ENCODE results near the gene SMS.
"Not testable (repeated sequence)": the region's sequence is repeated elsewhere in the genome, so short reads cannot be mapped to it uniquely, and the experiment has no call there.

SMS gene

DNA sequence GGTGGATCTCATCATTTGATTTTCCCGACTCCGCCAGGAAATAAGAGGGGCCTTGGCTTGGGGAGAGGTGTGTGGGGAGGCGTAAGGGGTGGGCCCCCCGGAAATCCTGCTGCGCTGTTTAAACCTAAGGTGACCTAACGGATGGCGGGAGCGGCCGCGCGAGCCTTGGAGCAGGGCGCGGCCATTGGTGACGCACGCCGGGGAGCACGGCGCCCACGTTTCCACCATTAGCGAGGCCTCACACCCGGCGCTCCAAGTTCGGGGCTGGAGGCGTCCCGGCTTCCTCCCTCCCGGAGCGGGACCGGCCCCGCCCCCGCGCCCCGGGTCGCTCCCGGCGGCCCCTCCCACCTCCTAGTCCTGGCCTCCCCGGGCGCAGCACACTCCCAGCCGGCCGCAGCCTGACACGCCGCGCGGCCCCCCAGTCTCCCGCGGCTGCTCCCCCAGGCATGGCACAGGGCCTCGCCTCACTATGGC, at the start of gene SMS:
TSS of gene SMS (plus strand) at position 354 of the 474 bp plus-strand sequence. CDS start at position 470, 116 bp downstream.
- peak; percentile 23 to 44 for DNase-seq

DNA sequence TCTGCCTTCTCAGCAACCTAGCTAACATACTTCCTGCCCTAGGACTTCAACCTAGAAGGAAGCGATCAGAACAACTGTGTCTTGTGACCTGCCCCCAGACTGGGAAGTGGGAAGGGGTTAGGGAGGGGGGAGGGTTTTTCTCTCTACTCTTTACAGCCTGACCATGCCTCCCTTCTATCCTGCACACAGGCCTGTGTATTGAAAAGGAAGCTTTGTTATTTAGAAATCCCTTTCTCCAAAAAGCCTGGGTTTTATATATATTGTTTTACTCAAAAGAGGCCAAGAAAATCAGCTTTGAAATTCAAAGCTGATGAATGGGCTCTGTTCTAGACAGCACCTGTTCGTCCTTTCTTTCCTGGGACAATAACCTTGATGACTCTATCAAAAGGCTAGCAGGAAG, 35.2 kb upstream of the SMS start:
- no peak for DNase-seq

DNA sequence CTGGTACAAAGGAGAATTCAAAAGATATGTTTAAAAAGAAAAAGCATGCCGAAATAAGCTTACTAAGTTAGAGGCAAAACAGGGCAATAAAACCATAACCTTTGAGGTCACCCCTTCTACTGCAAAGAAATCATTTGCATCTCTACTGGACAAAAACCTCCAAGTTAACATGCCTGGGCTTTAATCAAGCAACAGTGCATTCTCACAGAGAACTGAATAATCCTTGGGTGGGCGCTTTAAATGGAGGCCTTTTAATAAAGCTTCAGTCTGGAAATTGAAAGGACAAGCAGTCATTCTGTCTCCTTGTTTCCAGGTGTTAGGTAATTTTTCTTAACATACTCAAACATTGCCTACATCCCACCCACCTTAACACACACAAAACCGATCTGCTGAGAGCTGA, 34.6 kb upstream of the SMS start:
- no peak for DNase-seq

DNA sequence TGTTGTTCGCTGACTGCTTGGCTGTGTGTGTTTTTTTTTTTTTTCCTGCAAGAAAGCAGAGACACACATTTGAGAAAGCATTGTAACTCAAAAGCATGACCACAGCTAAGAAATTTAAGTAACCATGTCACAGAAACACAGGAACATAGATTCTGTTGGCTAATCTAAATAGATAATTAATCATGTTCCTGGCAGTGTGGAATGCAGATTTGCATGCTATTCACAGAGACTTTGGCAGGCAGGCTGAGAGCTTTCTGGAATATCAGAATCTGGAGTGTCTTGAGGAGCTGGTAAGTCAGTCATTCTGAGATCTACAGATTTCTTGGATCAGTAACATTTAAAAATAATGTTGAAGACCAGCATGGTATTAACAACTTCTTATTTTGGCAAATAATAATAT, 33.2 kb upstream of the SMS start:
- DNase-seq, result no peak

DNA sequence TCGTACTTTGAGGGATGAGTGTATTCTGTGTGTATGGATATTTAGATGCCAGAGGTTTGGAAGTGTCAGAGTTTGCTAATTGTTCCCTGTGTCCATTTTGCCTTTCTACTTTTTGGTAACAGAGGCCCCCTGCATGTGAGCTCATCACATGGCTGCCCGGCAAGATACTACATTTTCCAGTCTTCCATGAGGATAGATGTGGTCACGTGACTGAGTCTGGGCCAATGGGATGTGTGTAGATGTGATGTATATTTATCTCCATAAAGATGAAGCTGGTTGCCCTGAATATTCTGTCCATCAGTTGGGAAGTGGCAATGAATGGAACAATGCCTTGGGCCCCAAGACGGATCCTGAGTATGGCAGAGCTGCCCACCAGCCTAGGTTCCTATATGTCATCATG, 29.0 kb upstream of the SMS start:
- no peak for DNase-seq

DNA sequence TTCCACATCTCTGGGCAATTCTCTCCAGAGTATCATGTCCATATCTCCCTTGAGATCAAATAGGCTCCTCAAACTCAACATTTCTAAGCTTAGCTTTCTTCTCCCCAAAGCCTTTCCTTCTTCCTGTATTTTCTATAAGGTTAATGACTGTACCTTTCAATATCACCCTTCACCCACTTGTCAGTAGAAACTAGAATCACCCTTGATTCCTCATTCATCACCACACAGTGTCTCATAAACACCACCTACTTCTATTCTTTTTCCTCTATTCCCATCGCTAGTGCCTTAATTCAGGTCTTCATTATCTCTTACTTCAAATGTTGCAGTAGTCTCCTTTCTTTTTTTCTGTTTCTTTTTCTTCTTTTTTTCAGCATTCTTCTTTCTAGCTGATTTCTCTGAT, 28.3 kb upstream of the SMS start:
- no peak for DNase-seq

DNA sequence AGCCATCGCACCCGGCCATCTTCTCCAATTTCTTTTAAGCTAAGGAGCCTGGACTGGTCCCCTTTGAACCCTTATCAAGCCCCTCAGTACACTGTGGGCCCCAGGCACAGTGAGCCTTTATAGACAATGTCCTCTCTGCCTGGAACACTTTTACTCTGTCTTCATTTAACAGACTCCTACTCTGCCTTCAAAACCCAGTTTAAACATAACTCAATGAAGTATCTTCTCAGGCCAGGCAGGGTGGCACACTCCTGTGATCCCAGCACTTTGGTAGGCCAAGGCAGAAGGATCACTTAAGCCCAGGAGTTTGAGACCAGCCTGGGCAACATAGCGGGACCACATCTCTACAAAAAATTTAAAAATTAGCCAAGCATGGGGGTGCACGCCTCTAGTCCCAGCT, 27.5 kb upstream of the SMS start:
- no peak for DNase-seq

DNA sequence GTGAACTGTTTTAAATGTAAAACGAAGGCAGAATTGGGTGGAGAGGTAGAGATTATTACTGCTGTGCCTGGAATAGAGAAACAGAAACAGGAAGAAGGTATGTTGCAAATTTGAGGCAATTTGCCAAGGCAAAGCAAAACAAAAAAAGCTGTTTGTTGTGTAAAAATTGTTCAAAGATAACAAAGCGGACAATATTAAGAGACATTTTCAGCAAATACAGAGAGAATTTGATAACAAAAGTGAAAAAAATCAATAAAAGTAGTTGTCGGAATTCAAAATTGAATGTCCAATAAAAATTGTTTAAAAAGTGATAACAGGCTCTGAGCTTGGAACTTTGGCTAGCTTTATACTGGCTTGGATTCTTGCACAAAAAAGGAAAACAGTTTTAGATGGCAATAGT, 14.4 kb upstream of the SMS start:
- DNase-seq, result peak in 1 of 2 experiments; percentile 9

DNA sequence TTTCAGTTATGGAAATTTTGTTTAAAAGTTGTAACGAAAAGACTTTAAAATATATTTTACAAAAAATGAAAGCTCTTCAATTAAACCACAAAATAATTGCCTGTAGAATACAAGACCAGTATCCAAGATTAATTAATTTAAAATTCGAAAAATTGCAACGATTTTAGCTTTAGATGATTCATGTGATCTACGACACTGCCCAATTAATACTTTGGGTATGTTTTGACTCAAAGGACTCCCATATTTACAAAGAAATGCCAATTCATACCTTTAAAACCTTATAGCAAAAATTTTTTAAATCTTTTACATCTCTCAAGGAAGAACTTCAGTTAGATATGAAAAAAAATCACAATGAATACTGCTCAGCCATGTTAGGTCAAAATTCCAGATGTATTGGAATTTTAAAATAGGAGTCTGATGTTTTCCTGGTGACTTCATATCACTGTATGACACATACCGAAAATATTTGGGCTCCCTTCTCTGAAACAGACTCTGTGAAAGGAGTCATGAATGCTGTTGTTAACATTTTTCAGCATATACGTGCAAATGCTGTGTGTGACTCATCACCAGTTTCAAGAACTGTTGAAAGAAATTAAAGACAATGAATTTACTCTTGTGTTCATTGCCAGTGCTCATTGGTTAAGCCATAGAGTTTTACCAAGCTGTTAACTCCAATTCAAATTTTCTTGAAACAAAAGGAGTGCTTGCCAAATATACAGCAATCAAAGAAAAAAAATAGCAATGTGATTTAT, 13.8 kb upstream of the SMS start:
- DNase-seq, result no peak

DNA sequence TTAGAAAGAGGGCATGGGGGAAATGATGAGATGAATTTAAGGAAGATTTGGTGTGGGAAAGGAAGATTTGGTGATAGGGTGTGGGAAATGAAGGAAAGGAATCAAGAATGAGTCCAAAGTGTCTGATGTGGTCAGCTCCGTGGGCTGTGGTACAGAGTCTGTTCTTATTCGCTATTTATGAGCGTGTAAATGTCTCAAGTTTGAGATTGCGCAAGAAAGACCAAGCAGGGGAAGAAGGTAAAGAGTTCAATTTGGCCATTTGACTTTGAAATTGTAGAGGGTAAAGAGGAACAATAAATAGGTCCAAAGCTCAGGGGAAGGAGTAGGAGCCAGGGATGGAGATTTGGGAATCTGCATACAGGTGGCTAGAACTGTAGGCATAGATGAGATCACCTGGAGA, 11.3 kb upstream of the SMS start:
- DNase-seq, result peak in 1 of 2 experiments; percentile 7

DNA sequence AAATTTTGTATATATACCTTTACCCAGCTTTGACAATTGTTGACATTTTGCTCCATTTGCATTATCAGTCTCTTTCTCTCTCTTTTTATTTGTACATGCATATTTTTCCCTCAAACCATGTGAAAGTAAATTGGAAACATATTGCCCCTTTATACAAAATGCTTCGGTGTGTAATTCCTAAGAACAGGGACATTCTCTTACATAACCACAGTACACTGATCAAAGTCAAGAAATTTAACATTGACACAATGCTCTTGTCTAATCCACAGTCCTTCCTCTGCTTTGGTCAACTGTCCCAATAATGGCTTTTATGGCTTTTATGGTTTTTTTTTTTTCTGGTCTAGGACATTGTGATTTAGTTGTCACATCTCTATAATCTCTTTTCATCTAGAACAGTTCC, 9.5 kb upstream of the SMS start:
- no peak for DNase-seq

DNA sequence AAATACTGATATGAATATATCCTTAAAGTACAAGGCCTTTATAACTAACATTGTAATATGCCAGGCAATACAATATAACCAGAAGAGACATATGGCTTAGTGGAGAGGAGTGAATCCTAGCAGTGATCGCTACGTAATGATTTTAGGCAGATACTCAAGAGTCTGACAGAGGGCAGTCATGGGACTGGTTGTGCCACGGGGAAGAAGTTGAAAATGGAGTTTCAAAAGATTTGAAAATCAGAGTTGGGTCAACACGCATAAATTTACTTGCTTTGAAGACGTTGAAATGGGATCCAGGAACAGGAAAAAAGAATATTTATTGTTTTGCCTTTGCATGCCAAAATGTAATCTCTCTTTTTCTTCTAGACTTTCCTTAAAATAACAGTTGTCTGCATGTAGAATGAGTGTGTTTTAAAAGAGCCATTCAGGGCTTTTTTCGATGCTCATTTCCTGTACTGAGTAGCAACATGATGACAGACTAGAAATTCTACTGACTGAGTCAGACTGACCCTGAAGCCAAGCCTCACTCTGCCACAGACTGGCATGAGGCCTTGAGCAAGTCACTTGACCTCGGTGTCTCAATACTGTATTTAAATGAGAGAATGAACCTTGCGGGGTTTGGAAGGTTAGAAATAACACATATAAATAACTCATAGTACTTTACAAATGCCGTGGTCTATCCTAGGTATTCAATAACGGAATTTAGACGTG, 8.1 kb upstream of the SMS start:
- DNase-seq, result peak in 1 of 2 experiments; percentile 9

DNA sequence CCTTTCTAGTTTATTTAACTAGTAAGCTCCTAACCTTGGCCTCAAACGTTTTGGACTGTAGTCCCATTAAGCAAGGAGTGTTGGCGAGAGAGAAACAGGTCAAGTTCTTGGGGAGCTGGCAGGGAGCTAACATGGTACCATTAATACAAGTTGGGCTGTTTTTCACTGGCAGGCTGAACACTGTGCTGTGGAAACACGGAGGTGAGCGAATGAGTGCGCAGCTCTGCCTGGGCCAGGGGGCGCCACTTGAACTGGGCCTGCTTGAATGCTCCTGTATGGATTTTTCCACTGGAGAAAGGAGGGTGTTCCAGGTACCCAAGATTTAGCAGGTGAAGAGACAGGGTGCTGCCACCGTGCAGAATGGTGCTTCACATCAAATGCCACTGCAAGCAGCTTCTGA, 7.4 kb upstream of the SMS start:
- no peak for DNase-seq

DNA sequence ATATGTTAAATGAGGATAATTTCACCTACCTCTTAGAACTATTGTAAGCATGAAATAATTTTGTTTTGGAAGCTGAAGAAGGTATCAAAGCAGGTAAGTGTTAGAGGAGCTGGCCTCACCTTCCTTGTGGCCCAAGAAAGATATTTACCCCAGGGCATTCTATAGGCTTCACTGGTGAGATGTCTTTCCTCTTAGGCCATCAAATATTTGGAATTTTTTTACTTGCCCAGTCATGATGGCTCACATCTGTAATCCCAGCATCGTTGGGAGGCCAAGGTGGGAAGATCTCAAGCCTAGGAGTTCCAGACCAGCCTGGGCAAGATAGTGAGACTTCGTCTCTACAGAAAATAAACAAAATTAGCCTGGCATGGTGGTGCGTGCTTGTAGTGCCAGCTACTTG, 6.1 kb upstream of the SMS start:
- DNase-seq, result no peak

DNA sequence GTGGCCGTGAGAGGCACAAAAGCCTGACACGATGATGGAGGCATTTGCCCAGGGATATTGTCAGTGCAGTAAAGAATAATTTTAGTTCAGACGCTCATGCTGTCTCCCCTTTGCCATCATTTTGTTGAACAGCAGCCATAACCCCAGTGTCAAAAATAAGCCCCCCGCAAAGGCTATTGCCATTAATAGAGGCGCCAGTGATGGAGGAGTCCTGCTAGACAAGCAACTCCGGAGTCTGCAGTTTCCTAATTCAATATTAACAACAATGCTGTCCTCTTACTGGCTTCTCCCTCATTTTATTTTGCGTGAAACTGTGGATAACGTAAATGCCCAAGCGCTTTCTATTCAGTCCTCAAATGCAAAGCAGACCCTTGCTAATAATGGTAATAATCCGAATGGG, 603 bp upstream of the SMS start:
- DNase-seq, result no peak

DNA sequence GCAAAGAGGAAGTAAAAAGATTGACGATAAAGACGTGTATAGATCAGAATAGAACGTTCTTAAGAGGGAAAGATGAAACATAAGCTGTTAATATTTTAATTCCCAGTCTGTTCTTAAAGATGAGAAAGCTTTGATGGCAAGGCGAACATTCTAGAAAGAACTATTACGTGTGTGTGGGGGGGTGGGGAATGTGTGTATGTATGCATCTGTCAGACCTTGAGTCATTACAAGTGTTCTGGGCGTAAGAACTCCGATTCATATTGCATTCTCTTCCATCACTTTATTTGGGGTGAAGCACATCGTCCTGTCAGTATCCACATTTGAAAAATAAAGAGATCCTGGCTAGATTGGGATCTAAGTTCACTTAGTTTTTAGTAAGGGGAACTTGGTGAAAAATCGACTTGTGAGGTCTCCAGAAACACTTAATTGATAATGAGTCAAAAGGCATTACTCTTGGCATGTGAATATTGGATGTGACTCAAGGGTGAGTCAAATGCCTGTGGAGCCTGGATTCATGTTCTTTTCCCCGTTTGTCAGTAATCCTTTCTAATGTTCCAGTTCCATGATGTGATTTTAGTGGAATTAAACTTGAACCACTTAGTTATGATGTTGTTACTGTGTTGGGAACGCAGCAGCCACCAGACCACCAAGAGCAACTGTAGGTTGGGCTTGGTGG, 3.1 kb downstream of the SMS start:
- no peak for DNase-seq

DNA sequence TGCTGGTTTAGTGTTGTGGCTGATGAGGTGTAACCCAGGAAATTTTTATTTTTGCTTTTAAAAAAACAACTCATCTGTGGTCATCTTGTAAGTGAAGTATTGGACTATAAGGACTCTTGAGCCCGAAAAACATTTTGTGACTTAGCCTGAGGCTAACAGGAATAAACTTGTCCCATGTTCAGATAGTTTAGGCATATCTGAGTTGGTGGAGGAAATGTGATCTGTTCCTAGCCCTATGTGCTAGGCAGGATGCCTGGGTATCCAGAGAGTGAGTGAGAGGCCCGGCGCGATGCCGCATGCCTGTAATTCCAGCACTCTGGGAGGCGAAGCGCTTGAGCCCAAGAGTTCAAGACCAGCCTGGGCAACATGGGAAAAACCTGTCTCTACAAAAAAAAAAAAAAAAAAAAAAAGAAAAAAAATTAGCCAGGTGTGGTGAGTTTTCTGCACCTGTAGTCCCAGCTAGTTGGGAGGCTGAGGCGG, 3.7 kb downstream of the SMS start:
- no peak for DNase-seq

DNA sequence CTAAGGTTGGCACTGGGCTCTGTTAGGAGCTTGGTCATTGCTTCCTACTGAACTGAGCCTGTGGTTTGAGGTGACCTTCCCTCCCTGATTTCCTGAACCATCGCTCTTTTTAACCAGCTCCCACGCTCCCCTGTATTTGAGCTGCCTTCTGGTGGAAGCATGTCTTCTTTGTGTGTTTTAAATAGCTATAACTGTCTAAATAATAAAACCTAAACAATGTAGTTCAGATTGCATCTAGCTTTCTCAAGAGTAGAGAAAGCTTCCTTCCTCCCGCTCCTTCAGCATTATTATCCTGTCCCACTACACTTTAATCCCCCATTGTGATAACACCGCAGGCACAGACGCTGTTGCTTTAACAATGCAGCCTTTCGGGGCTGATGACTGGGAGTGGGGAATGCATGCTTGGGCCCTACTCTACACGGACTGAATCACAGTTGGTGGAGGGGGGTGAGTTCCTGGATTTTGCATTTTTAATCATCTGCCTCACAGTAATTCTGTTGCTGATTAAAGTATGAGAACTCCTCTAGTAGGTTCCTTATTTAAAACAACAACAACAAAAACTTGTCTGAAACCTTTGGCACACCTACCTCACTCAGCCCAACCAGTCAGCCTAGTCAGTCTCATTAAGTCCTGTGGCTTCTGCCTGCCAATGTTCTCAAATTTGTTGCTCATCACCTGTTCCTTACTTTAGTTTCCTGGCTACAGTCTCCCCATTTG, 6.6 kb downstream of the SMS start:
- no peak for DNase-seq

DNA sequence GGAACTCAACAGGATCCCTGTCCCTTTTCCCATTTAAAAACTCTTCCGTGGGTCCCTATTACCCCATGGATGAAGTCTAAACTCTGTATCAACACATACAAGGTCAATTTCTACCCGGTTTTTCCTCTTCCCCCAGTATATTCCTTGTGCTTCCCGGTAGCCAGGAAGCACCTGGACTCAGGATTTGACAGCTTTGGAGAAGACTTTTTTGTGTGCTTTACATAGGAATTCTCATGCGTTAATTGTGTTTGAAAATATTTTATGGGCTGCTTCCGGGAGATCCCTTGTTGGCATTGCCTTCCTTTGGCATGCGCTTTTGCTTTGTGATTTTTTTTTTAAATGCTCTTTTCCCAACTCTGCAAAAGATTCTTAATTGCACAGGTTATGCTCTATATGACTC, 7.2 kb downstream of the SMS start:
- no peak for DNase-seq

DNA sequence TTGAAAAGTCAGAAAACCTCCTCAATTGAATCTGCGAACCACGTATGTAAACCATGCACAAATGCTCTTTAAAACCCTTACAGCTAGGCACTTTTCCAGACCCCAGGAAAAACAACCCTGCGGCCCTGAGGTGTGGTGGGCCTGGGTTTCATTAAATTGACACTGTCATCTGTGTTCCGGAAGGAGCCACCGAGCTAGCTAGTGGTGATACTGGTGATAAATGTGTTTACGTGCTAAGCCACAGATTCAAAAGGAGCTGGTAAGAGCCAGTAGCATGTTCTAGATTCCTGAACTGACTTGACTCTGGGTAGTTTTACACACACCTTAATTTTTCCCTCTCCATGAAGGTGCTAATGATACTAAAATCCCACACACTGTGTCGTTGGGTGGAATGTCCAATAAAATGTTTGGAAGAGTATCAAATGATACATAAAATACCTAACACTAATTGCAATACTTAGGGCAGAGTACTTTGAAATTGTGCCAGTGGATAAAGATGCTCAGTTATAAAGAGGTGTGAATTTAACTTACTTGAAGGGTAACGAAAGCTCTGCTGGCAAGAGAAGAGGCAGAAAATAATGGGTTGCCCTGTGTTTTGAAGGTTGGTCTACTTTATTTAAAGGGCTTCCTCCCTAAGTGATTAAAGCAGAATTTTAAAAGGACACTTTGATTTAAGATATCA, 8.5 kb downstream of the SMS start:
- no peak for DNase-seq

DNA sequence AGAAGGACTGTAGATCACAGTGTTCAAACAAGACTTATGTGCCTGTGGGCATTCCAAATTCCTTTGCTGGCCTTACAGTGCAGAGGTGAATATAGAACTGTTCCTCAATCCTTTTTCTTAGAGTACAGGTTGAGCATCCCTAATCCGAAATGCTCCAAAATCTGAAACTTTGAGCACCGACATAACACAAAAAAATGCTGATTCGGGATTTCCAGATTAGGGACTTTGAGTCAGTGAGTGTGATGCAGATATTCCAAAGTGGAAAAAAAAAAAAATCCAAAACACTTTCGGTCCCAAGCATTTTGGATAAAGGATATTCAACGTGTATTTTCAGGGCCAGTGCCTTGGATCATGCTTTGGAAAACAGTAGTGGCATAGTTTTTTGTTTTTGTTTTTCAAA, 9.2 kb downstream of the SMS start:
- DNase-seq, result no peak

DNA sequence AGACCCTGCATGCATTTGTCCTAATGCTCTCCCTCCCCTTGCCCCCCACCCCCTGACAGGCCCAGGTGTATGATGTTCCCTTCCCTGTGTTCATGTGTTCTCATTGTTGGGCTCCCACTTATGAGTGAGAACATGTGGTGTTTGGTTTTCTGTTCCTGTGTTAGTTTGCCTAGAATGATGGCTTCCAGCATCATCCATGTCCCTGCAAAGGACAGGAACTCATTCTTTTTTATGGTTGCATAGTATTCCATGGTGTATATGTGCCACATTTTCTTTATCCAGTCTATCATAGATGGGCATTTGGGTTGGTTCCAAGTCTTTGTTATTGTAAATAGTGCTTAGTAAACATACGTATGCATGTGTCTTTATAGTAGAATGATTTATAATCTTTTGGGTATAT, 10.0 kb downstream of the SMS start:
- DNase-seq, result not testable (repeated sequence)

DNA sequence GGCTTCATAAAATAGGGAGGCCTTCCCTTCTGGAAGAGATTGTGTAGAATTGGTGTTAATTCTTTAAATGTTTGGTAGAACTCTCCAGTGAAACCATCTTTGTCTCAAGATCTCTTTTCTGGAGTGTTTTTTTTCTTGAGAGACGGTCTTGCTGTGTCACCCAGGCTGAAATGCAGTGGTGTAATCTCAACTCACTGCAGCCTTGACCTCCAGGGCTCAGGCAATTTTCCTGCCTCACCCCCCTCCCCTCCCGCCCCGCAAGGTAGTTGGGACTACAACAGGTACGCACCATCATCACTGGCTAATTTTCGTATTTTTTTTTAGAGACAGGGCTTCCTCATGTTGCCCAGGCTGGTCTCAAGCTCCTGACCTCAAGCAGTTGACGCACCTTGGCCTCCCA, 12.1 kb downstream of the SMS start:
- no peak for DNase-seq

All from AML-193 (cell line).